Type B pancreatic cell (in vitro differentiated cells): ENCODE data around the gene B9D1. TPM values are rescaled to one million over a fixed set of nuclear protein-coding genes. Genes with fewer than 3 reads are reported as not detected.
"Not testable (repeated sequence)": the region's sequence is repeated elsewhere in the genome, so short reads cannot be mapped to it uniquely, and the experiment has no call there.

Experiments
- DNase-seq: peaks from one replicate; pipeline ENCODE4 v3.0.0; 2021; ENCODE audit warnings: mixed read lengths; ENCODE audit not compliant: unreplicated experiment; ENCODE audit errors: extremely low spot score
- H3K27ac Mint-ChIP-seq: 2 replicates; pipeline ENCODE4 v1.8.0; 2021; ENCODE audit warnings: mild to moderate bottlenecking, mixed read lengths
- H3K27me3 Mint-ChIP-seq: 2 replicates; pipeline ENCODE4 v1.8.0; 2021; ENCODE audit warnings: mixed read lengths
- H3K36me3 Mint-ChIP-seq: 2 replicates; pipeline ENCODE4 v1.8.0; 2021; ENCODE audit warnings: mixed read lengths
- H3K4me1 Mint-ChIP-seq: one replicate; pipeline ENCODE4 v1.8.0; 2021; ENCODE audit warnings: mixed read lengths; ENCODE audit not compliant: unreplicated experiment
- H3K4me3 Mint-ChIP-seq: 2 replicates; pipeline ENCODE4 v1.8.0; 2021; ENCODE audit warnings: mild to moderate bottlenecking, mixed read lengths
- H3K9me3 Mint-ChIP-seq: 2 replicates; pipeline ENCODE4 v1.8.0; 2021; ENCODE audit warnings: mixed read lengths
- CTCF ChIP-seq: fragments of 200-600 bp; sonication (generic); conservative IDR thresholded peaks from 2 replicates; pipeline ENCODE4 v1.5.0; 2021; ENCODE audit warnings: antibody characterized with exemption, mild to moderate bottlenecking
- total RNA-seq: library from RNA; stranded (reverse); gene quantifications from 2 replicates; pipeline ENCODE4 v1.2.1, GENCODE V29; 2021; ENCODE audit warnings: low replicate concordance

Gene B9D1
- total RNA-seq, 1 donor from 2014 or later, result 23.2 TPM

DNA sequence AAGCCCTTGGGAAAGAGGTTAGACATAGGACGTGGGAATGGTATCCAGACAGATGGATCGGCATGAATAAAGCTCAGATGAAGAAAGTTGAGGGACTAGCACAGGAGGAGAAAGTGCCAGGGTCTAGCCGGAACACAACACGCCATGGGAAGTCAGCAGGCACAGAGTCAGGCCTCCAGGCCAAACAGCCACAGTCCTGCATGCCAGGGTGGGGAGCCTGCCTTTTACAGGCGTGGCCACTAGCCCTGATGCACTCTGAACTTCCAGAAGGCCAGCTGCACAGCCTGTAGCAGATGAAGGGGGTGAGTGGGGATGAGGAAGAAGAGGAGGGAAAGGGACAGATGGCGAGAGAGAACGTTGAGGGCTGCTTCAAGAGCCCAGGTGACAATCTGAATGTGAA is 5.2 kb downstream of the B9D1 start:
- no peaks in the 10 kb centered on the region for H3K9me3 Mint-ChIP-seq
- no peak overlapping the region for H3K27ac Mint-ChIP-seq
- no peaks in the 10 kb centered on the region for H3K27me3 Mint-ChIP-seq
- no peak overlapping the region for H3K4me3 Mint-ChIP-seq
- H3K4me1 Mint-ChIP-seq, result peaks cover 4% of the 10 kb centered on the region
- DNase-seq, result no peak
- peaks cover 6% of the 10 kb centered on the region for H3K36me3 Mint-ChIP-seq
- TF ChIP-seq CTCF, result no peak

DNA sequence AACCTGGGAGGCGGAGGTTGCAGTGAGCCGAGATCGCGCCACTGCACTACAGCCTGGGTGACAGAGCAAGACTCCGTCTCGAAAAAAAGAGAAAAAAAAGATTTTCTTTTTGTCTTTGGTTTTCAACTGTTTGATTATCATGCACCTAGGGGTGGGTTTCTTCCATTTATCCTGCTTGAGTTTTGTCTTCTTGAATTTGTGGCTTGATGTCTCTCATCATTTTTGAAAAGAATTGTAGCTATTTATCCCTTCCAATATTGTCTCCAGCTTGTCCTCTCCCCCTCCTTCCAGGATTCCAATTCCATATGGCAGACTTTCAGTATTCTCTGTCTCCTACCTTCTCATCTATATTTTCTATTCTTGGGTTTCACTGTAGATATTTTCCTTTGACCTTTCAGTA is 7.8 kb downstream of the B9D1 start:
- Mint-ChIP-seq H3K4me1 (no peaks in the 10 kb centered on the region), H3K4me3 (no peak overlapping the region), H3K36me3 (peaks cover 6% of the 10 kb centered on the region), H3K27ac (no peak overlapping the region), H3K27me3 (no peaks in the 10 kb centered on the region), H3K9me3 (no peaks in the 10 kb centered on the region)
- DNase-seq, result no peak
- no peak for TF ChIP-seq CTCF

- not testable (repeated sequence) for H3K27ac Mint-ChIP-seq, H3K9me3 Mint-ChIP-seq, H3K4me1 Mint-ChIP-seq, H3K4me3 Mint-ChIP-seq, H3K36me3 Mint-ChIP-seq, H3K27me3 Mint-ChIP-seq, DNase-seq
Observed at GRCh38 chr17:19353401-19353800, 9.1 kb downstream of the B9D1 start.

GRCh38 chr17:19348806-19349205 is 13.7 kb downstream of the B9D1 start:
- no peak for TF ChIP-seq CTCF
- H3K27me3 Mint-ChIP-seq, result no peaks in the 10 kb centered on the region
- peaks cover 8% of the 10 kb centered on the region for H3K4me1 Mint-ChIP-seq
- DNase-seq, result no peak
- peak overlapping the region; percentile 77 for H3K27ac Mint-ChIP-seq
- H3K4me3 Mint-ChIP-seq, result no peak overlapping the region
- peaks cover 5% of the 10 kb centered on the region for H3K36me3 Mint-ChIP-seq
- no peaks in the 10 kb centered on the region for H3K9me3 Mint-ChIP-seq

DNA sequence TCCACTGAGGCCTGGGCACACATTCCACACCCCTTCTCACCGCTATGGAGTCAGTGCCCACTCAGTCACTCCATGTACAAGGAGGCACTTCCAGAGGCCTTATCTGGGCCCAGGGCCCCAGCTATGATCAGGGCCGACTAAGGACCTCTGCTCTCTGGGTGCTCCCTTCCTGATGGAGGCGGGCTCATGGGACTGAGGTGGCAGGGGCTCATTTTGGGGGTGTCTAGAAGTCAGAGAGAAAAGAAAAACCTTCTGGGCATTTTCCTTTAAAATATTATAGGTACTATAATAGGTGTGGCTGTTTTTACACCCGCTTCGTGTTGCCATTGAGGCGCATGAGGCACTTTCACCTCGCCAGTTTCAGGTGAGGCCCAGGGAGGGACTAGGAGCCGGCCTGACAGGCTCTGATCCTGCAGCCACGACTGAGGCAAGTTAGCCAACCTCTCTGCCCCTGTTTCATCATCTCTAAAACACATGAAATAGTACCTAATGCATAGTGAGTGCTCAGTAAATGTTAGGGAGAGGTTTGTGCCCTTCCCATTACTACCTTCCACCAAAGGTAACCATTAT is 14.4 kb downstream of the B9D1 start:
- H3K4me3 Mint-ChIP-seq, result no peak overlapping the region
- peak overlapping the region; percentile 77 for H3K27ac Mint-ChIP-seq
- H3K27me3 Mint-ChIP-seq, result no peaks in the 10 kb centered on the region
- DNase-seq, result no peak
- peaks cover 8% of the 10 kb centered on the region for H3K4me1 Mint-ChIP-seq
- peaks cover 5% of the 10 kb centered on the region for H3K36me3 Mint-ChIP-seq
- no peak for TF ChIP-seq CTCF
- H3K9me3 Mint-ChIP-seq, result no peaks in the 10 kb centered on the region

DNA sequence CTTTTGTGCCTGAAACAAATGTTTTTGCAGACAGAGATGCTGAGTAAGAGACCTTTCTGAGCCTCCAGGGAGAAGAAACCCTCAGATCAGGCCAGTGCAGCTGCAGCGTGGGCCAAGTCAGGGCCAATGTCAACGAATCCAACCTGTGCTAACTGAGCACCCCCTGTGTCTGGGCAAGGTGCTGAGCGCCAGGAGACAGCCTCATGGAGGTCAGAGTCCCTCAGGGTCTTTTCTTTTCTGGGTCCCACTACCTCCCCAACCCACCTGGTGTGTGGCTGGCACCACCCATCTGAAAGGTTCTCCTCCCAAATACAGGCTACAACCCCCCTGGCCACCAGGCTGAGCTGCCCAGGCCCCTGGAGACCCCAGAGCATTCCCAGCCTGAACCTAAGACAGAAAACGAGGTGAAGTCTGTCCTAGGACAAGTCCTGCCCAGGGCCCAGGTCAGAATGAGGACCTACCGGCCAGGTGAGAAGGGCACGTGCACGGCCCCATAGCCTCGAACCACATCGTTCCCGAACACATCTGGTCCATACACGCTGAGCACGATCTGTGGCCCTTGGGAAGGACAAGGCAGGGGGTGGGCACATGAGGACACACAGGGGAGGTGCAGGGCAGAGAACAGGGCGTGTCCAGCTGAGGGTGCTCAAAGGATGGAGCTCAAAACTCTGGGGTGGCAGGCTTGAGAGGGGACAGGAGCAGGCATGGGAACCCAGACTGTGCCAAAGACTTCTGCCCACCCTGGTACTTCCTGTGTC is 15.0 kb downstream of the B9D1 start:
- H3K27me3 Mint-ChIP-seq, result no peaks in the 10 kb centered on the region
- H3K27ac Mint-ChIP-seq, result peak overlapping the region; percentile 77
- H3K9me3 Mint-ChIP-seq, result no peaks in the 10 kb centered on the region
- H3K4me3 Mint-ChIP-seq, result no peak overlapping the region
- no peak for TF ChIP-seq CTCF
- peaks cover 8% of the 10 kb centered on the region for H3K4me1 Mint-ChIP-seq
- peaks cover 5% of the 10 kb centered on the region for H3K36me3 Mint-ChIP-seq
- DNase-seq, result no peak
